Activated T-helper 1 cell treated with Interleukin-2 at 50 U/mL for 16 hours (primary cell): Measurements from ENCODE around the gene DYNAP.

Experiments used
- DNase-seq: peaks from one replicate; pipeline ENCODE4 v3.0.0-alpha.2; 2020; ENCODE audit warnings: low read depth

The DYNAP gene

GRCh38 chr18:54636217-54636616, 45.2 kb downstream of the DYNAP start:
- no peak for DNase-seq

- DNase-seq = no peak
These were observed 50.7 kb downstream of the DYNAP start for GRCh38 chr18:54641734-54642133.

GRCh38 chr18:54647176-54647575, 56.1 kb downstream of the DYNAP start:
- DNase-seq = no peak
